Progenitor cell of endocrine pancreas (in vitro differentiated cells): Measurements from ENCODE around the gene ELN. TPM values are rescaled to one million over a fixed set of nuclear protein-coding genes. Genes with fewer than 3 reads are reported as not detected.

Source experiments
- DNase-seq: peaks from one replicate; pipeline ENCODE4 v3.0.0; 2021; ENCODE audit warnings: low spot score; ENCODE audit not compliant: unreplicated experiment
- H3K27ac Mint-ChIP-seq: 2 replicates; pipeline ENCODE4 v1.8.0; 2021; ENCODE audit warnings: mild to moderate bottlenecking, moderate library complexity, mixed read lengths
- H3K27me3 Mint-ChIP-seq: 2 replicates; pipeline ENCODE4 v1.8.0; 2021; ENCODE audit warnings: mixed read lengths
- H3K36me3 Mint-ChIP-seq: 2 replicates; pipeline ENCODE4 v1.8.0; 2022; ENCODE audit warnings: mixed read lengths; ENCODE audit not compliant: insufficient read depth
- H3K4me1 Mint-ChIP-seq: 2 replicates; pipeline ENCODE4 v1.8.0; 2021; ENCODE audit warnings: low read depth, mixed read lengths
- H3K4me3 Mint-ChIP-seq: 2 replicates; pipeline ENCODE4 v1.8.0; 2021; ENCODE audit warnings: low read depth, mild to moderate bottlenecking, moderate library complexity, mixed read lengths
- H3K9me3 Mint-ChIP-seq: 2 replicates; pipeline ENCODE4 v1.8.0; 2021; ENCODE audit warnings: low read depth, mixed read lengths
- CTCF ChIP-seq: fragments of 200-600 bp; sonication (generic); IDR thresholded peaks from one replicate; pipeline ENCODE4 v1.5.0; 2021; ENCODE audit warnings: antibody characterized with exemption, mild to moderate bottlenecking; ENCODE audit not compliant: unreplicated experiment
- total RNA-seq: library from RNA; stranded (reverse); gene quantifications from 2 replicates; pipeline ENCODE4 v1.2.1, GENCODE V29; 2021

ELN gene
- total RNA-seq, 1 donor from 2014 or later = 0.26 TPM

GRCh38 chr7:74039337-74039736, 11.4 kb downstream of the ELN start:
- Mint-ChIP-seq H3K4me1 (peaks cover 4% of the 10 kb centered on the region), H3K9me3 (no peaks in the 10 kb centered on the region), H3K27me3 (peaks cover 3% of the 10 kb centered on the region), H3K27ac (no peak overlapping the region), H3K4me3 (no peak overlapping the region), H3K36me3 (no peaks in the 10 kb centered on the region)
- TF ChIP-seq CTCF = no peak
- no peak for DNase-seq

- Mint-ChIP-seq H3K27ac (no peak overlapping the region), H3K4me1 (peaks cover 4% of the 10 kb centered on the region), H3K9me3 (no peaks in the 10 kb centered on the region), H3K36me3 (no peaks in the 10 kb centered on the region), H3K27me3 (peaks cover 3% of the 10 kb centered on the region), H3K4me3 (no peak overlapping the region)
- TF ChIP-seq CTCF = no peak
- no peak for DNase-seq
Measured at GRCh38 chr7:74040101-74040790, 12.3 kb downstream of the ELN start.

GRCh38 chr7:74040791-74041520, 13.0 kb downstream of the ELN start:
- H3K27me3 Mint-ChIP-seq = peaks cover 6% of the 10 kb centered on the region
- H3K9me3 Mint-ChIP-seq = no peaks in the 10 kb centered on the region
- DNase-seq = no peak
- no peak overlapping the region for H3K4me3 Mint-ChIP-seq
- H3K4me1 Mint-ChIP-seq = peaks cover 4% of the 10 kb centered on the region
- H3K27ac Mint-ChIP-seq = no peak overlapping the region
- H3K36me3 Mint-ChIP-seq = no peaks in the 10 kb centered on the region
- TF ChIP-seq CTCF = no peak

GRCh38 chr7:74042746-74043522, 15.0 kb downstream of the ELN start:
- peaks cover 6% of the 10 kb centered on the region for H3K27me3 Mint-ChIP-seq
- no peak overlapping the region for H3K4me3 Mint-ChIP-seq

More at GRCh38 chr7:74042746-74043522, 15.0 kb downstream of the ELN start:
- Mint-ChIP-seq H3K4me1 (peaks cover 4% of the 10 kb centered on the region), H3K36me3 (no peaks in the 10 kb centered on the region), H3K9me3 (no peaks in the 10 kb centered on the region), H3K27ac (peak overlapping the region; percentile 54)
- no peak for TF ChIP-seq CTCF
- no peak for DNase-seq
